Activated T-cell treated with anti-CD3 and anti-CD28 coated beads, Interleukin-2, amount 50 U/mL, for 48 hours (primary cell): ENCODE data around the gene DHRS3.
A peak's percentile ranks its signal among the peaks of the same experiment; 100 is the strongest.
"Not testable (repeated sequence)": the region's sequence is repeated elsewhere in the genome, so short reads cannot be mapped to it uniquely, and the experiment has no call there.

Source experiments
- DNase-seq, 2 experiments: peaks; one replicate each; pipeline ENCODE4 v3.0.0-alpha.2; 2020

The DHRS3 gene

GRCh38 chr1:12551584-12551983, 66.4 kb downstream of the DHRS3 start:
- no peak for DNase-seq

GRCh38 chr1:12549460-12550349, 68.3 kb downstream of the DHRS3 start:
- DNase-seq: peak in 1 of 2 experiments; percentile 48

GRCh38 chr1:12548973-12549459, 69.0 kb downstream of the DHRS3 start:
- DNase-seq: no peak

GRCh38 chr1:12548279-12548972, 69.6 kb downstream of the DHRS3 start:
- no peak for DNase-seq

GRCh38 chr1:12547586-12548225, 70.3 kb downstream of the DHRS3 start:
- no peak for DNase-seq

GRCh38 chr1:12546771-12547585, 71.0 kb downstream of the DHRS3 start:
- no peak for DNase-seq

GRCh38 chr1:12544992-12545391, 73.0 kb downstream of the DHRS3 start:
- no peak for DNase-seq

GRCh38 chr1:12544357-12544756, 73.7 kb downstream of the DHRS3 start:
- DNase-seq: no peak

- no peak for DNase-seq
Observed at GRCh38 chr1:12543740-12544154, 74.3 kb downstream of the DHRS3 start.

- no peak for DNase-seq
Observed at GRCh38 chr1:12542616-12543592, 75.1 kb downstream of the DHRS3 start.

- no peak for DNase-seq
Observed at GRCh38 chr1:12542138-12542465, 75.9 kb downstream of the DHRS3 start.

GRCh38 chr1:12541274-12542137, 76.5 kb downstream of the DHRS3 start:
- no peak for DNase-seq

GRCh38 chr1:12540580-12541273, 77.3 kb downstream of the DHRS3 start:
- no peak for DNase-seq

- no peak for DNase-seq
Observed at GRCh38 chr1:12539705-12540579, 78.1 kb downstream of the DHRS3 start.

- no peak for DNase-seq
Observed at GRCh38 chr1:12539320-12539704, 78.7 kb downstream of the DHRS3 start.

GRCh38 chr1:12538536-12538935, 79.5 kb downstream of the DHRS3 start:
- not testable (repeated sequence) for DNase-seq

- no peak for DNase-seq
Observed at GRCh38 chr1:12537906-12538461, 80.0 kb downstream of the DHRS3 start.

GRCh38 chr1:12537294-12537693, 80.7 kb downstream of the DHRS3 start:
- no peak for DNase-seq
